Nephron progenitor cell (in vitro differentiated cells): Measurements from ENCODE around the gene LRCOL1.

ENCODE experiments used
- DNase-seq: peaks from one replicate; pipeline ENCODE4 v3.0.0; 2021
- H3K27ac Mint-ChIP-seq: 2 replicates; pipeline ENCODE4 v1.8.0; 2021; ENCODE audit warnings: mild to moderate bottlenecking, moderate library complexity, mixed read lengths
- H3K27me3 Mint-ChIP-seq: 2 replicates; pipeline ENCODE4 v1.8.0; 2021; ENCODE audit warnings: mild to moderate bottlenecking, low read depth, mixed read lengths; ENCODE audit not compliant: poor library complexity
- H3K36me3 Mint-ChIP-seq: 2 replicates; pipeline ENCODE4 v1.8.0; 2021; ENCODE audit warnings: low read depth, mixed read lengths
- H3K4me1 Mint-ChIP-seq: 2 replicates; pipeline ENCODE4 v1.8.0; 2021; ENCODE audit warnings: mixed read lengths
- H3K4me3 Mint-ChIP-seq: 2 replicates; pipeline ENCODE4 v1.8.0; 2021; ENCODE audit warnings: mild to moderate bottlenecking, moderate library complexity, mixed read lengths
- H3K9me3 Mint-ChIP-seq: 2 replicates; pipeline ENCODE4 v1.8.0; 2021; ENCODE audit warnings: mild to moderate bottlenecking, moderate library complexity, mixed read lengths
- CTCF ChIP-seq: fragments of 200-600 bp; sonication (generic); IDR thresholded peaks from 2 replicates; pipeline ENCODE4 v1.5.0; 2021; ENCODE audit warnings: antibody characterized with exemption

Gene LRCOL1

GRCh38 chr12:132610051-132610759, at the start of gene LRCOL1:
LRCOL1 (minus strand) TSS chr12:132610582; CDS start chr12:132606251, 4,331 bp downstream.
- TF ChIP-seq CTCF, result no peak
- peaks cover 38% of the 10 kb centered on the region for H3K9me3 Mint-ChIP-seq
- peaks cover 29% of the 10 kb centered on the region for H3K27me3 Mint-ChIP-seq
- H3K4me1 Mint-ChIP-seq, result peaks cover 56% of the 10 kb centered on the region
- no peak for DNase-seq
- H3K4me3 Mint-ChIP-seq, result peak within 1 kb of the TSS; percentile 50
- H3K27ac Mint-ChIP-seq, result peak within 1 kb of the TSS; percentile 94
- H3K36me3 Mint-ChIP-seq, result peaks cover 3% of the 10 kb centered on the region

- Mint-ChIP-seq H3K27ac (no peak overlapping the region), H3K27me3 (no peaks in the 10 kb centered on the region), H3K4me1 (no peaks in the 10 kb centered on the region), H3K4me3 (no peak overlapping the region), H3K9me3 (no peaks in the 10 kb centered on the region), H3K36me3 (peaks cover 59% of the 10 kb centered on the region)
- no peak for TF ChIP-seq CTCF
- DNase-seq, result no peak
These were observed 49.7 kb upstream of the LRCOL1 start for GRCh38 chr12:132660052-132660451.

- H3K9me3 Mint-ChIP-seq, result no peaks in the 10 kb centered on the region
- H3K27ac Mint-ChIP-seq, result no peak overlapping the region
- no peak for DNase-seq
- no peak overlapping the region for H3K4me3 Mint-ChIP-seq
- no peak for TF ChIP-seq CTCF
- no peaks in the 10 kb centered on the region for H3K27me3 Mint-ChIP-seq
- peaks cover 64% of the 10 kb centered on the region for H3K36me3 Mint-ChIP-seq
- H3K4me1 Mint-ChIP-seq, result no peaks in the 10 kb centered on the region
These were observed 48.8 kb upstream of the LRCOL1 start for GRCh38 chr12:132659146-132659545.

GRCh38 chr12:132658149-132658894, 47.9 kb upstream of the LRCOL1 start:
- TF ChIP-seq CTCF, result no peak
- no peak overlapping the region for H3K4me3 Mint-ChIP-seq
- no peak overlapping the region for H3K27ac Mint-ChIP-seq
- no peaks in the 10 kb centered on the region for H3K4me1 Mint-ChIP-seq
- H3K9me3 Mint-ChIP-seq, result no peaks in the 10 kb centered on the region
- peaks cover 69% of the 10 kb centered on the region for H3K36me3 Mint-ChIP-seq
- H3K27me3 Mint-ChIP-seq, result no peaks in the 10 kb centered on the region
- DNase-seq, result no peak

GRCh38 chr12:132657004-132657727, 46.8 kb upstream of the LRCOL1 start:
- Mint-ChIP-seq H3K4me3 (no peak overlapping the region), H3K4me1 (no peaks in the 10 kb centered on the region), H3K9me3 (no peaks in the 10 kb centered on the region), H3K36me3 (peaks cover 69% of the 10 kb centered on the region), H3K27me3 (no peaks in the 10 kb centered on the region), H3K27ac (no peak overlapping the region)
- no peak for TF ChIP-seq CTCF
- DNase-seq, result no peak
